Activated CD8-positive, alpha-beta T cell treated with anti-CD3 and anti-CD28 coated beads, Interleukin-2, amount 10 ng/mL, durations not matched to agents 7 days and 5 days (primary cell): ENCODE results near the gene PLA2G4E. TPM values are rescaled to one million over a fixed set of nuclear protein-coding genes. Genes with fewer than 3 reads are reported as not detected.

ENCODE experiments used
- ATAC-seq: fragments of 150-1000 bp; cut with Tn5 transposase; one replicate; pipeline ENCODE4 v1.10.0; 2021; ENCODE audit warnings: moderate library complexity
- CTCF ChIA-PET: fragments of 350-600 bp; sonication (Branson Sonifier 250); formaldehyde crosslinking; loops from one replicate; lab custom pipeline; 2021; ENCODE audit warnings: antibody characterized with exemption; lab: Charles Lee
- POLR2A ChIA-PET: fragments of 350-600 bp; sonication (Branson Sonifier 250); formaldehyde crosslinking; loops from one replicate; lab custom pipeline; 2021; ENCODE audit warnings: antibody characterized with exemption; lab: Charles Lee
- DNase-seq: peaks from one replicate; pipeline ENCODE4 v3.0.0-alpha.2; 2020
- H3K27ac Mint-ChIP-seq: one replicate; pipeline ENCODE4 v1.8.0; 2021; ENCODE audit warnings: mild to moderate bottlenecking, mixed read lengths
- H3K27me3 Mint-ChIP-seq: one replicate; pipeline ENCODE4 v1.8.0; 2021; ENCODE audit warnings: low read depth, mixed read lengths
- H3K36me3 Mint-ChIP-seq: one replicate; pipeline ENCODE4 v1.8.0; 2021; ENCODE audit warnings: low read depth, mixed read lengths
- H3K4me1 Mint-ChIP-seq: one replicate; pipeline ENCODE4 v1.8.0; 2021; ENCODE audit warnings: low read depth, mixed read lengths
- H3K4me3 Mint-ChIP-seq: one replicate; pipeline ENCODE4 v1.8.0; 2021; ENCODE audit warnings: mild to moderate bottlenecking, mixed read lengths
- H3K9me3 Mint-ChIP-seq: one replicate; pipeline ENCODE4 v1.8.0; 2022; ENCODE audit warnings: mixed read lengths; ENCODE audit not compliant: insufficient read depth
- total RNA-seq, 2 experiments: library from RNA; stranded (reverse); gene quantifications; one replicate each; pipeline ENCODE4 v1.2.3, GENCODE V29; 2021

The PLA2G4E gene
- total RNA-seq, 2 experiments from 2014 or later, result not detected

GRCh38 chr15:42048821-42049200, 28.0 kb upstream of the PLA2G4E start:
- no peaks in the 10 kb centered on the region for H3K36me3 Mint-ChIP-seq
- peaks cover 3% of the 10 kb centered on the region for H3K4me1 Mint-ChIP-seq
- H3K27me3 Mint-ChIP-seq, result peaks cover 14% of the 10 kb centered on the region
- no peaks in the 10 kb centered on the region for H3K9me3 Mint-ChIP-seq
- DNase-seq (no peak), ATAC-seq (no peak)
- H3K27ac Mint-ChIP-seq, result no peak overlapping the region
- H3K4me3 Mint-ChIP-seq, result no peak overlapping the region
- CTCF ChIA-PET, result interaction anchor here (0.7 to 0.9 kb wide), 2 partner anchors 8 to 59 kb away, joined by 3 read pairs; no protein-coding TSS in a partner anchor
- POLR2A ChIA-PET, result interaction anchor here (0.8 kb wide), 1 partner anchor 55 kb away, joined by 3 read pairs; no protein-coding TSS in a partner anchor

- CTCF ChIA-PET, result interaction anchor here (0.6 to 0.9 kb wide), 3 partner anchors 9 to 58 kb away, joined by 3 read pairs; no protein-coding TSS in a partner anchor
- POLR2A ChIA-PET, result interaction anchor here (0.8 kb wide), 1 partner anchor 55 kb away, joined by 3 read pairs; no protein-coding TSS in a partner anchor
- no peak for DNase-seq
Measured at GRCh38 chr15:42048080-42048820, 27.4 kb upstream of the PLA2G4E start.

GRCh38 chr15:42046597-42046996, 25.8 kb upstream of the PLA2G4E start:
- DNase-seq, result no peak
- POLR2A ChIA-PET, result no interaction called here
- CTCF ChIA-PET, result interaction anchor here (0.8 to 0.9 kb wide), 2 partner anchors 10 to 142 kb away, joined by 3 to 5 read pairs; no protein-coding TSS in a partner anchor

More at GRCh38 chr15:42048080-42048820, 27.4 kb upstream of the PLA2G4E start:
- H3K27ac Mint-ChIP-seq, result no peak overlapping the region
- no peaks in the 10 kb centered on the region for H3K9me3 Mint-ChIP-seq
- no peak overlapping the region for H3K4me3 Mint-ChIP-seq
- H3K27me3 Mint-ChIP-seq, result peaks cover 14% of the 10 kb centered on the region
- H3K36me3 Mint-ChIP-seq, result no peaks in the 10 kb centered on the region
- ATAC-seq, result no peak
- H3K4me1 Mint-ChIP-seq, result peaks cover 3% of the 10 kb centered on the region

GRCh38 chr15:42045211-42045615, 24.4 kb upstream of the PLA2G4E start:
- ChIA-PET POLR2A (no interaction called here), CTCF (no interaction called here)
- H3K4me3 Mint-ChIP-seq, result no peak overlapping the region
- H3K9me3 Mint-ChIP-seq, result no peaks in the 10 kb centered on the region
- DNase-seq (no peak), ATAC-seq (no peak)
- peaks cover 3% of the 10 kb centered on the region for H3K4me1 Mint-ChIP-seq
- no peaks in the 10 kb centered on the region for H3K36me3 Mint-ChIP-seq
- H3K27me3 Mint-ChIP-seq, result peaks cover 22% of the 10 kb centered on the region
- H3K27ac Mint-ChIP-seq, result no peak overlapping the region

More at GRCh38 chr15:42046597-42046996, 25.8 kb upstream of the PLA2G4E start:
- Mint-ChIP-seq H3K4me1 (peaks cover 3% of the 10 kb centered on the region), H3K27ac (no peak overlapping the region), H3K9me3 (no peaks in the 10 kb centered on the region), H3K4me3 (no peak overlapping the region), H3K36me3 (no peaks in the 10 kb centered on the region), H3K27me3 (peaks cover 17% of the 10 kb centered on the region)
- no peak for ATAC-seq

GRCh38 chr15:42042602-42043400, 22.0 kb upstream of the PLA2G4E start:
- Mint-ChIP-seq H3K27ac (no peak overlapping the region), H3K9me3 (no peaks in the 10 kb centered on the region), H3K4me1 (peaks cover 3% of the 10 kb centered on the region), H3K36me3 (no peaks in the 10 kb centered on the region), H3K4me3 (no peak overlapping the region), H3K27me3 (peaks cover 18% of the 10 kb centered on the region)
- ChIA-PET CTCF (interaction anchor here (0.5 to 1.4 kb wide), 3 partner anchors 12 to 94 kb away, joined by 3 to 4 read pairs (median 3); no protein-coding TSS in a partner anchor), POLR2A (interaction anchor here (0.6 kb wide), 1 partner anchor 104 kb away, joined by 3 read pairs; no protein-coding TSS in a partner anchor)
- no peak for DNase-seq
- ATAC-seq, result no peak

GRCh38 chr15:42038401-42038800, 17.6 kb upstream of the PLA2G4E start:
- no peaks in the 10 kb centered on the region for H3K36me3 Mint-ChIP-seq
- POLR2A ChIA-PET, result no interaction called here
- H3K4me1 Mint-ChIP-seq, result peaks cover 6% of the 10 kb centered on the region
- peaks cover 10% of the 10 kb centered on the region for H3K27me3 Mint-ChIP-seq
- ATAC-seq, result no peak
- H3K4me3 Mint-ChIP-seq, result no peak overlapping the region
- no peak for DNase-seq
- no peak overlapping the region for H3K27ac Mint-ChIP-seq
- no peaks in the 10 kb centered on the region for H3K9me3 Mint-ChIP-seq
- CTCF ChIA-PET, result interaction anchor here (1.9 kb wide), 1 partner anchor 49 kb away, joined by 4 read pairs; no protein-coding TSS in a partner anchor

GRCh38 chr15:42037656-42038055, 16.8 kb upstream of the PLA2G4E start:
- peaks cover 10% of the 10 kb centered on the region for H3K27me3 Mint-ChIP-seq
- H3K27ac Mint-ChIP-seq, result no peak overlapping the region
- DNase-seq (no peak), ATAC-seq (no peak)
- peaks cover 6% of the 10 kb centered on the region for H3K4me1 Mint-ChIP-seq
- POLR2A ChIA-PET, result no interaction called here
- CTCF ChIA-PET, result interaction anchor here (1.2 to 1.9 kb wide), 2 partner anchors 21 to 48 kb away, joined by 3 to 4 read pairs; no protein-coding TSS in a partner anchor
- no peaks in the 10 kb centered on the region for H3K36me3 Mint-ChIP-seq
- no peaks in the 10 kb centered on the region for H3K9me3 Mint-ChIP-seq
- H3K4me3 Mint-ChIP-seq, result no peak overlapping the region

GRCh38 chr15:42036966-42037365, 16.1 kb upstream of the PLA2G4E start:
- H3K27me3 Mint-ChIP-seq, result peaks cover 11% of the 10 kb centered on the region
- peaks cover 6% of the 10 kb centered on the region for H3K4me1 Mint-ChIP-seq
- DNase-seq (no peak), ATAC-seq (no peak)
- no peaks in the 10 kb centered on the region for H3K36me3 Mint-ChIP-seq
- no peaks in the 10 kb centered on the region for H3K9me3 Mint-ChIP-seq
- H3K27ac Mint-ChIP-seq, result no peak overlapping the region
- POLR2A ChIA-PET, result no interaction called here
- no peak overlapping the region for H3K4me3 Mint-ChIP-seq
- CTCF ChIA-PET, result interaction anchor here (1.2 to 1.9 kb wide), 2 partner anchors 22 to 47 kb away, joined by 3 to 4 read pairs; no protein-coding TSS in a partner anchor

GRCh38 chr15:42036112-42036905, 15.5 kb upstream of the PLA2G4E start:
- H3K4me3 Mint-ChIP-seq, result no peak overlapping the region
- DNase-seq (no peak), ATAC-seq (no peak)
- H3K4me1 Mint-ChIP-seq, result peaks cover 6% of the 10 kb centered on the region
- no peak overlapping the region for H3K27ac Mint-ChIP-seq
- POLR2A ChIA-PET, result no interaction called here
- CTCF ChIA-PET, result interaction anchor here (1.2 kb wide), 1 partner anchor 22 kb away, joined by 3 read pairs; no protein-coding TSS in a partner anchor
- no peaks in the 10 kb centered on the region for H3K36me3 Mint-ChIP-seq
- H3K27me3 Mint-ChIP-seq, result peaks cover 12% of the 10 kb centered on the region
- H3K9me3 Mint-ChIP-seq, result no peaks in the 10 kb centered on the region

GRCh38 chr15:42035435-42035761, 14.6 kb upstream of the PLA2G4E start:
- H3K9me3 Mint-ChIP-seq, result no peaks in the 10 kb centered on the region
- H3K4me3 Mint-ChIP-seq, result no peak overlapping the region
- no peak for ATAC-seq
- POLR2A ChIA-PET, result no interaction called here
- H3K27me3 Mint-ChIP-seq, result peaks cover 11% of the 10 kb centered on the region
- no peaks in the 10 kb centered on the region for H3K36me3 Mint-ChIP-seq
- peaks cover 6% of the 10 kb centered on the region for H3K4me1 Mint-ChIP-seq
- H3K27ac Mint-ChIP-seq, result no peak overlapping the region
- CTCF ChIA-PET, result no interaction called here
- no peak for DNase-seq
